ENCODE measurements around the gene GPR176. TPM values are rescaled to one million over a fixed set of nuclear protein-coding genes. Genes with fewer than 3 reads are reported as not detected.
A peak's percentile ranks its signal among the peaks of the same experiment; 100 is the strongest.

The GPR176 gene
- total RNA-seq, 1 donor from 2014 or later: 7.2 TPM

GRCh38 chr15:39859636-39860035 lies 60.4 kb downstream of the GPR176 start:
- Mint-ChIP-seq H3K4me1 (ENCODE audit: unreplicated experiment) (no peaks in the 10 kb centered on the region), H3K36me3 (no peaks in the 10 kb centered on the region)

GRCh38 chr15:39857132-39857531 lies 62.9 kb downstream of the GPR176 start:
- Mint-ChIP-seq H3K4me3 (no peak overlapping the region), H3K27me3 (no peaks in the 10 kb centered on the region), H3K27ac (no peak overlapping the region)

More at GRCh38 chr15:39859636-39860035, 60.4 kb downstream of the GPR176 start:
- no peak for DNase-seq (ENCODE audit: extremely low spot score, unreplicated experiment)
- Mint-ChIP-seq H3K4me3 (no peak overlapping the region), H3K9me3 (no peaks in the 10 kb centered on the region), H3K27ac (no peak overlapping the region), H3K27me3 (no peaks in the 10 kb centered on the region)
- TF ChIP-seq CTCF (conservative IDR thresholded peaks at IDR 0.05): no peak

GRCh38 chr15:39856357-39856756 lies 63.7 kb downstream of the GPR176 start:
- H3K4me3 Mint-ChIP-seq: no peak overlapping the region
- no peak for TF ChIP-seq CTCF (conservative IDR thresholded peaks at IDR 0.05)
- H3K9me3 Mint-ChIP-seq: no peaks in the 10 kb centered on the region
- H3K4me1 Mint-ChIP-seq (ENCODE audit: unreplicated experiment): peaks cover 3% of the 10 kb centered on the region
- no peaks in the 10 kb centered on the region for H3K27me3 Mint-ChIP-seq
- no peak for DNase-seq (ENCODE audit: extremely low spot score, unreplicated experiment)
- H3K36me3 Mint-ChIP-seq: no peaks in the 10 kb centered on the region
- no peak overlapping the region for H3K27ac Mint-ChIP-seq

More at GRCh38 chr15:39857132-39857531, 62.9 kb downstream of the GPR176 start:
- Mint-ChIP-seq H3K9me3 (no peaks in the 10 kb centered on the region), H3K4me1 (ENCODE audit: unreplicated experiment) (no peaks in the 10 kb centered on the region), H3K36me3 (no peaks in the 10 kb centered on the region)
- DNase-seq (ENCODE audit: extremely low spot score, unreplicated experiment): no peak
- TF ChIP-seq CTCF (conservative IDR thresholded peaks at IDR 0.05): no peak

GRCh38 chr15:39855400-39855799 lies 64.7 kb downstream of the GPR176 start:
- H3K27me3 Mint-ChIP-seq: no peaks in the 10 kb centered on the region
- H3K4me1 Mint-ChIP-seq (ENCODE audit: unreplicated experiment): peaks cover 13% of the 10 kb centered on the region
- no peaks in the 10 kb centered on the region for H3K9me3 Mint-ChIP-seq
- H3K4me3 Mint-ChIP-seq: no peak overlapping the region
- TF ChIP-seq CTCF (conservative IDR thresholded peaks at IDR 0.05): no peak
- no peak for DNase-seq (ENCODE audit: extremely low spot score, unreplicated experiment)
- H3K27ac Mint-ChIP-seq: no peak overlapping the region
- H3K36me3 Mint-ChIP-seq: no peaks in the 10 kb centered on the region

GRCh38 chr15:39854161-39854560 lies 65.9 kb downstream of the GPR176 start:
- H3K27me3 Mint-ChIP-seq: peaks cover 4% of the 10 kb centered on the region
- no peak for TF ChIP-seq CTCF (conservative IDR thresholded peaks at IDR 0.05)
- peaks cover 16% of the 10 kb centered on the region for H3K4me1 Mint-ChIP-seq (ENCODE audit: unreplicated experiment)
- H3K9me3 Mint-ChIP-seq: no peaks in the 10 kb centered on the region
- DNase-seq (ENCODE audit: extremely low spot score, unreplicated experiment): no peak
- no peaks in the 10 kb centered on the region for H3K36me3 Mint-ChIP-seq
- no peak overlapping the region for H3K27ac Mint-ChIP-seq
- H3K4me3 Mint-ChIP-seq: no peak overlapping the region

GRCh38 chr15:39852250-39852649 lies 67.8 kb downstream of the GPR176 start:
- no peak overlapping the region for H3K4me3 Mint-ChIP-seq
- H3K27me3 Mint-ChIP-seq: peaks cover 7% of the 10 kb centered on the region
- no peaks in the 10 kb centered on the region for H3K36me3 Mint-ChIP-seq
- peaks cover 16% of the 10 kb centered on the region for H3K4me1 Mint-ChIP-seq (ENCODE audit: unreplicated experiment)
- TF ChIP-seq CTCF (conservative IDR thresholded peaks at IDR 0.05): no peak
- no peak for DNase-seq (ENCODE audit: extremely low spot score, unreplicated experiment)
- H3K9me3 Mint-ChIP-seq: no peaks in the 10 kb centered on the region
- H3K27ac Mint-ChIP-seq: peak overlapping the region; percentile 16

Measured in type B pancreatic cell (in vitro differentiated cells).